Measurements from ENCODE around the gene DUSP19.

The DUSP19 gene

GRCh38 chr2:183126635-183127034 is 48.1 kb downstream of the DUSP19 start:
- no peak for DNase-seq

- DNase-seq = no peak
These were observed 55.5 kb downstream of the DUSP19 start for GRCh38 chr2:183134016-183134415.

GRCh38 chr2:183148955-183149354 is 70.4 kb downstream of the DUSP19 start:
- no peak for DNase-seq

GRCh38 chr2:183149489-183149888 is 70.9 kb downstream of the DUSP19 start:
- DNase-seq = no peak

Measured in NK-92 treated with Interleukin-12 subunit alpha and Interleukin-12 subunit beta, amount 100 ng/mL, for 24 hours (cell line).